Nephron (organoid): ENCODE data around the gene HSFX4.
A peak's percentile ranks its signal among the peaks of the same experiment; 100 is the strongest.
"Not testable (repeated sequence)": the region's sequence is repeated elsewhere in the genome, so short reads cannot be mapped to it uniquely, and the experiment has no call there.

ENCODE experiments used
- H3K27ac Mint-ChIP-seq, 3 experiments: 2 replicates each; pipeline ENCODE4 v1.8.0; 2020; ENCODE audit warnings: mixed read lengths in 3 of 3, mild to moderate bottlenecking in 2 of 3, moderate library complexity in 1 of 3
- H3K27me3 Mint-ChIP-seq: 2 replicates; pipeline ENCODE4 v1.8.0; 2021; ENCODE audit warnings: low read depth, mild to moderate bottlenecking, moderate library complexity, mixed read lengths
- H3K36me3 Mint-ChIP-seq: 2 replicates; pipeline ENCODE4 v1.8.0; 2020; ENCODE audit warnings: low read depth, mixed read lengths
- H3K4me1 Mint-ChIP-seq: 2 replicates; pipeline ENCODE4 v1.8.0; 2020; ENCODE audit warnings: mixed read lengths
- H3K4me3 Mint-ChIP-seq, 3 experiments: 2 replicates each; pipeline ENCODE4 v1.8.0; 2020; ENCODE audit warnings: mild to moderate bottlenecking in 3 of 3, mixed read lengths in 3 of 3, moderate library complexity in 2 of 3
- H3K9me3 Mint-ChIP-seq: 2 replicates; pipeline ENCODE4 v1.8.0; 2020; ENCODE audit warnings: mixed read lengths
- CTCF ChIP-seq, 3 experiments: fragments of 200-600 bp; sonication (generic); IDR thresholded peaks; one replicate each; pipeline ENCODE4 v1.5.0; 2021; ENCODE audit warnings: antibody characterized with exemption in 3 of 3; ENCODE audit not compliant: unreplicated experiment in 3 of 3

HSFX4 gene

DNA sequence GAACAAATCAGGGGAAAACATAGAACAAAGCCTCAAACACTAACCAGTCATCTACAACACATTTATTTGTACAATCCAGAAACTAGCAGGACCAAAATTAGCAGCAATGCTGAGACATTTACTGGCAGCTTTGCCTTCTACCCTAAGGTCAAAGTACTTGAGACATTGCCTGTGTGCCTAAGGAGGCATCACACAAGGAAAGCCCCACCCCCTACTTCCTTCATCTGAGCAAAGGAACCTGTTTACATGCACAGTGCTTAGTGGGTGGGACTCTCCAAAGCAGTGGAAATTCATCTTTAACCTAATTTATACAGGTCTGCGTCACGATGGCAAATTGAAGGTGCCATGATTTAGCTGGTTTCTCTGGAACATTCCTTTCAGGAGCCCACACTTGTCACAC is 2.8 kb downstream of the HSFX4 start:
- not testable (repeated sequence) for H3K4me1 Mint-ChIP-seq, H3K4me3 Mint-ChIP-seq, H3K36me3 Mint-ChIP-seq, H3K27me3 Mint-ChIP-seq, H3K9me3 Mint-ChIP-seq, H3K27ac Mint-ChIP-seq

GRCh38 chrX:149932970-149933369 is 3.6 kb downstream of the HSFX4 start:
- not testable (repeated sequence) for H3K36me3 Mint-ChIP-seq, H3K27ac Mint-ChIP-seq, H3K27me3 Mint-ChIP-seq, H3K9me3 Mint-ChIP-seq, H3K4me3 Mint-ChIP-seq, H3K4me1 Mint-ChIP-seq

DNA sequence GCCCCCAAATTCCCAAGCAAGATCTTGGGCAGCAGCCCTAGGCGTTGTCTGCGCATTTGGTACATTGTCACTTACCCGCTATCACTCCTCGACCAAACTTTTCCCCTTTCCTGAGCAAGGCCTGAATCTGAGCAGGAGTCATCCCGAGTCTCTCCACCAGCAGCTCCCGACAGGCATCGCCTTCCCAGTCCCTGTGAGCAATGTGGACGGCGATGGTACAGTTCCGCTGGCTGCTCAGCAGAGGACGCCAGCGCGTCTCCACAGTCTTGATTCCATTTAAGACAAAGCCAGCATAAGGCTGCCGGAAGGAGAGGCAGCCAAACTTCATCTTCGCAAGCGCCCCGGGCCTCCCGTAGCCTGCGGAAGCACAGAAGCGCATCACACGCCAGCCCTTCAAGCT is 4.2 kb downstream of the HSFX4 start:
- not testable (repeated sequence) for H3K4me1 Mint-ChIP-seq, H3K4me3 Mint-ChIP-seq, H3K36me3 Mint-ChIP-seq, H3K27me3 Mint-ChIP-seq, H3K27ac Mint-ChIP-seq, H3K9me3 Mint-ChIP-seq

GRCh38 chrX:149937328-149937727 is 8.0 kb downstream of the HSFX4 start:
- Mint-ChIP-seq H3K27ac (peak overlapping the region in 2 of 3 experiments; percentile 68 to 89), H3K4me3 (peak overlapping the region; percentile 82 to 89 (median 86))
- H3K27me3 Mint-ChIP-seq, H3K4me1 Mint-ChIP-seq, H3K9me3 Mint-ChIP-seq, H3K36me3 Mint-ChIP-seq: not testable (repeated sequence)

- no peaks in the 10 kb centered on the region for H3K4me1 Mint-ChIP-seq
- no peak for TF ChIP-seq CTCF (IDR thresholded peaks at IDR 0.05; ENCODE audit: unreplicated experiment in 3 of 3)
- H3K36me3 Mint-ChIP-seq = peaks cover 3% of the 10 kb centered on the region
- H3K27me3 Mint-ChIP-seq = no peaks in the 10 kb centered on the region
- H3K4me3 Mint-ChIP-seq = peak overlapping the region; percentile 82 to 89 (median 86)
- H3K27ac Mint-ChIP-seq = peak overlapping the region; percentile 76 to 100 (median 96)
- H3K9me3 Mint-ChIP-seq = no peaks in the 10 kb centered on the region
Observed at GRCh38 chrX:149937871-149938426, 8.6 kb downstream of the HSFX4 start.

- peaks cover 3% of the 10 kb centered on the region for H3K36me3 Mint-ChIP-seq
- no peaks in the 10 kb centered on the region for H3K9me3 Mint-ChIP-seq
- H3K4me3 Mint-ChIP-seq = peak within 1 kb of the TSS; percentile 82 to 94 (median 89)
- H3K4me1 Mint-ChIP-seq = no peaks in the 10 kb centered on the region
- peak within 1 kb of the TSS; percentile 76 to 100 (median 96) for H3K27ac Mint-ChIP-seq
- peak; percentile 39 to 59 (median 41) for TF ChIP-seq CTCF (IDR thresholded peaks at IDR 0.05; ENCODE audit: unreplicated experiment in 3 of 3)
- H3K27me3 Mint-ChIP-seq = no peaks in the 10 kb centered on the region
Observed at GRCh38 chrX:149938427-149938880, 9.1 kb downstream of the HSFX4 start, which contains the start of gene EOLA2. TSS of gene EOLA2 (minus strand) at chrX:149938491. CDS start at chrX:149933874, 4,617 bp downstream.

GRCh38 chrX:149938881-149939654 is 9.7 kb downstream of the HSFX4 start:
- Mint-ChIP-seq H3K4me3 (peak overlapping the region; percentile 52 to 94 (median 62)), H3K27ac (peak overlapping the region; percentile 96 to 100 (median 98)), H3K4me1 (no peaks in the 10 kb centered on the region), H3K27me3 (no peaks in the 10 kb centered on the region), H3K9me3 (peaks cover 3% of the 10 kb centered on the region), H3K36me3 (peaks cover 3% of the 10 kb centered on the region)
- TF ChIP-seq CTCF (IDR thresholded peaks at IDR 0.05; ENCODE audit: unreplicated experiment in 3 of 3) = no peak

DNA sequence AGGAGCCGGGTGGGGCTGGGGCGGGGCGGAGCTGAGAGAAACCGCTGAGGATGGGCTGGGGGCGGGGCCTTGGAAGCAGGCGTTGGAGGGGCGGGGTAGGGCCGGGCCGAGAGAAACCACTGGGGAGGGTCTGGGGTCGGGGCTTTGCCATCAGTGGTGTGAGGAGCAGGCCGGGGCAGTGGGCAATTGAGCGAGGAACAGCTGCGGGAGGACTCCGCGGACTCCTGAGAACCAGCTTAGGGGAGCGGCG is 10.2 kb downstream of the HSFX4 start:
- Mint-ChIP-seq H3K27ac (peak overlapping the region; percentile 98 to 100 (median 99)), H3K9me3 (peaks cover 4% of the 10 kb centered on the region), H3K4me3 (peak overlapping the region; percentile 92 to 94 (median 92)), H3K4me1 (no peaks in the 10 kb centered on the region), H3K36me3 (peaks cover under 1% of the 10 kb centered on the region), H3K27me3 (no peaks in the 10 kb centered on the region)
- TF ChIP-seq CTCF (IDR thresholded peaks at IDR 0.05; ENCODE audit: unreplicated experiment in 3 of 3) = no peak
